ENCODE data around the gene TC2N.

DNA sequence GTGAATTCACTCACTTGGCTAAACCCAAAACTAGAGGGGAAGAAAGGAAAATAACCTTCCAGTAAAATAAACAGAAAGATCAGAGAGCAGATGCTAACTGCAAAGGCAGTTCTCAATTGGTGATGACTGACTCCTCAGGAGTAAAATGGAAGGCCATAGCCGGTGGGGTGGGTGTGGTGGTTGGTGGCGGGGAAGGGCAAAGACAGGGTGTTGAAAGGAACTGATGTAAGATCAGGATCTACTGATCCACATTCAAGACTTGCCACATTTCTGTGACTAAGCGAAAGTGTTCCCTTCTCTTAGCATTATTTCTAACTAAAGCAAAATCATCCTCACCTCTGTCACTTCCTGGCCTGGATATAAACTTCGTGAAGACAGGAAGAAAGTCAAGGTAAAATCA lies 26.3 kb upstream of the TC2N start:
- no peak for TF ChIP-seq POLR2AphosphoS5 (IDR thresholded peaks at IDR 0.05; ENCODE audit: low read depth, low read length)
- no peak for TF ChIP-seq TAF1 (IDR thresholded peaks at IDR 0.05; ENCODE audit: borderline replicate concordance, insufficient read depth, low read length)
- TF ChIP-seq SIN3A (IDR thresholded peaks at IDR 0.05; ENCODE audit: borderline replicate concordance, insufficient read depth, low read length) = no peak
- TF ChIP-seq FOXP2 (optimal IDR thresholded peaks at IDR 0.05; ENCODE audit: borderline replicate concordance, extremely low read depth, extremely low read length, insufficient read depth) = no peak
- TF ChIP-seq, protein P1, sequence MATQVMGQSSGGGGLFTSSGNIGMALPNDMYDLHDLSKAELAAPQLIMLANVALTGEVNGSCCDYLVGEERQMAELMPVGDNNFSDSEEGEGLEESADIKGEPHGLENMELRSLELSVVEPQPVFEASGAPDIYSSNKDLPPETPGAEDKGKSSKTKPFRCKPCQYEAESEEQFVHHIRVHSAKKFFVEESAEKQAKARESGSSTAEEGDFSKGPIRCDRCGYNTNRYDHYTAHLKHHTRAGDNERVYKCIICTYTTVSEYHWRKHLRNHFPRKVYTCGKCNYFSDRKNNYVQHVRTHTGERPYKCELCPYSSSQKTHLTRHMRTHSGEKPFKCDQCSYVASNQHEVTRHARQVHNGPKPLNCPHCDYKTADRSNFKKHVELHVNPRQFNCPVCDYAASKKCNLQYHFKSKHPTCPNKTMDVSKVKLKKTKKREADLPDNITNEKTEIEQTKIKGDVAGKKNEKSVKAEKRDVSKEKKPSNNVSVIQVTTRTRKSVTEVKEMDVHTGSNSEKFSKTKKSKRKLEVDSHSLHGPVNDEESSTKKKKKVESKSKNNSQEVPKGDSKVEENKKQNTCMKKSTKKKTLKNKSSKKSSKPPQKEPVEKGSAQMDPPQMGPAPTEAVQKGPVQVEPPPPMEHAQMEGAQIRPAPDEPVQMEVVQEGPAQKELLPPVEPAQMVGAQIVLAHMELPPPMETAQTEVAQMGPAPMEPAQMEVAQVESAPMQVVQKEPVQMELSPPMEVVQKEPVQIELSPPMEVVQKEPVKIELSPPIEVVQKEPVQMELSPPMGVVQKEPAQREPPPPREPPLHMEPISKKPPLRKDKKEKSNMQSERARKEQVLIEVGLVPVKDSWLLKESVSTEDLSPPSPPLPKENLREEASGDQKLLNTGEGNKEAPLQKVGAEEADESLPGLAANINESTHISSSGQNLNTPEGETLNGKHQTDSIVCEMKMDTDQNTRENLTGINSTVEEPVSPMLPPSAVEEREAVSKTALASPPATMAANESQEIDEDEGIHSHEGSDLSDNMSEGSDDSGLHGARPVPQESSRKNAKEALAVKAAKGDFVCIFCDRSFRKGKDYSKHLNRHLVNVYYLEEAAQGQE (IDR thresholded peaks at IDR 0.05; ENCODE audit: insufficient read depth in 1 of 2, low read depth in 2 of 2, low read length in 2 of 2) = no peak

All from PFSK-1 (cell line).